GM19455 (cell line): ENCODE results near the gene ITFG1.
"Not testable (repeated sequence)": the region's sequence is repeated elsewhere in the genome, so short reads cannot be mapped to it uniquely, and the experiment has no call there.

ENCODE experiments used
- ATAC-seq: cut with Tn5 transposase; IDR thresholded peaks from one replicate; pipeline ENCODE4 v1.9.1; 2021; ENCODE audit not compliant: unreplicated experiment

ITFG1 gene

DNA sequence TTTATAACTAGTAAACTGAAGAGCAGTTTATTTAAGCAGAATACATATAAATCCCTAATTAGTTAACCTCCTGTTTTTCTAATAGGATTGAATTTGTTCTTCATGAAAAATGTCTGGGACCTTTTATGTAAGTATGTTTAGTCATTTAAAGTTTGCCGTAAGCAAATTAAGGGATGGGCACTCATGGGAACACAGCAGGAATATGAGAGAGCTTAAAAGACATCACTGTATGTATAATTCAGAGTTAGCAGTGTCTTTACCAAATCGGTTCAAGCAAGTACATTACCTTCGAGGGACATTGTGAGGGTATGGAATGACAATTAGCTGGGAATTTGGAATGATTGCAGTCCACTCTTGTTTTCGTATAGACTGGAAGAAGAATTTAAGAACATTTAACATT, 299.4 kb downstream of the ITFG1 start:
- ATAC-seq: no peak

- ATAC-seq: no peak
Measured at GRCh38 chr16:47160422-47160821, 300.4 kb downstream of the ITFG1 start.

- no peak for ATAC-seq
Measured at GRCh38 chr16:47158992-47159391, 301.9 kb downstream of the ITFG1 start.

DNA sequence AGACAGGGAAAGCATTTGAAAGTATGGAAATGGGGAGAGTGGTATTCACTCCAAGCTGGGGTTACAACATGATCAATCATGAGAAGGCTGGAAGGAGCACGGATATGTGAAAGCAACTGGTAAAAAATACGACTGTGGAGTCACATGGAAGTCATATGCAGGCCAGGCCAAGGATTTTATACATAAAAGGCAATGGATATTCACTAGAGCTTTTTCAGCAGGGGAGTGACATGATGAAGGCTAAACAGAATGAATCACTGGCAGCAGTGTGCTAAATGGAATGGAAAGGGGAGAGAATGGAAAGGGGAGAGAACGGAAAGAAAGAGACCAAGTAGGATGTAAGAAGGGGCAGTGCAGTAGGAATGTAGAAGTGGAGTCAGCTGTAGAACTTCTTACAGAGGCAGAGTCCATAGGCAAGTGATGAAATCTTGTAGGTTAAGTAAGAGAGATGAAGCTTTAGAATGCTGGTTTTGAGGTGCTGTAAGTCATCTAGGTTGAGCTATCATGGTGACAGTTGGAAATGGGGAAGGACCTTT, 304.1 kb downstream of the ITFG1 start:
- no peak for ATAC-seq

- not testable (repeated sequence) for ATAC-seq
Measured at GRCh38 chr16:47152501-47152900, 308.4 kb downstream of the ITFG1 start.

DNA sequence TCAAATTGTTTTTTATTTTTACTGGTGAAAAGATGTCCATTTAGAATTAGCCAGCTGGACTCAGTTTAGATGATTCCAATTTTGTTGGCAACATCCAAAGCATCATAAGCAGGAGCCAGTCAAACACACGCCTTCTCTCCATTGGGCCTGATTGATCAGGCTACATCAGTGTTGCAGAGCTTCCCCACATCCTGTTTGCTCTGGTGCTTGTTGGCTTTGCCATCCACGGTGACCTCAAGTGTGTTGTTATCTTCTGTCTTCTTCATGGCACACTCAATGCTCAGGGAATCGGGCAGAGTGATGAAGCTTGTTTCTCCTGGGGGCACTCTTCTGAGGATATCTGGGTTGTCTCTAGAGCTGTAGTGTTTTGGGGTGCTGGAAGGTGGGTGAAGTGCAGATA, 310.8 kb downstream of the ITFG1 start:
- no peak for ATAC-seq

- no peak for ATAC-seq
Measured at GRCh38 chr16:47144559-47144877, 316.3 kb downstream of the ITFG1 start.

GRCh38 chr16:47143677-47144558, 316.9 kb downstream of the ITFG1 start, which contains the start of gene NETO2:
Gene NETO2 (minus strand): TSS chr16:47143945. CDS start chr16:47143612, 333 bp downstream.
- peak; percentile 63 for ATAC-seq

GRCh38 chr16:47142821-47143676, 317.8 kb downstream of the ITFG1 start:
- ATAC-seq: peak; percentile 68

DNA sequence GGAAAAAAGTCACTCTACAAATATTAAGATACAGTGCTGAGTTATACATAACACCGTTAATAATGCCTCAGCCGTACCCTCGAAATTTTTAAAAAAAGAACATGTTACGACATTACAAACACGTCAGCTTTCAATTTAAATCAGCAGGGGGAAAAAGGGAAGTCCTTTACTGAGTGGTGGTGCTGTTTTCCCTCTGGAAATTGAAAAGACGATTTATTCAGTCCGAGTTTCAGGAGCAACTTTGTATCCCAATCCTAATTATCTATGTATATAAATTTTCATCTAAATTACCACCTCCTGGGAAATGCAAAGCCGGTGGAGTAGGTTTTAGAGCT, 318.4 kb downstream of the ITFG1 start:
- ATAC-seq: no peak

- peak; percentile 44 for ATAC-seq
Measured at GRCh38 chr16:47141773-47142485, 318.9 kb downstream of the ITFG1 start.

- ATAC-seq: no peak
Measured at GRCh38 chr16:47140686-47141085, 320.2 kb downstream of the ITFG1 start.

- no peak for ATAC-seq
Measured at GRCh38 chr16:47139561-47140185, 321.2 kb downstream of the ITFG1 start.

GRCh38 chr16:47137925-47138324, 322.9 kb downstream of the ITFG1 start:
- ATAC-seq: not testable (repeated sequence)

GRCh38 chr16:47136099-47136842, 324.6 kb downstream of the ITFG1 start:
- no peak for ATAC-seq

DNA sequence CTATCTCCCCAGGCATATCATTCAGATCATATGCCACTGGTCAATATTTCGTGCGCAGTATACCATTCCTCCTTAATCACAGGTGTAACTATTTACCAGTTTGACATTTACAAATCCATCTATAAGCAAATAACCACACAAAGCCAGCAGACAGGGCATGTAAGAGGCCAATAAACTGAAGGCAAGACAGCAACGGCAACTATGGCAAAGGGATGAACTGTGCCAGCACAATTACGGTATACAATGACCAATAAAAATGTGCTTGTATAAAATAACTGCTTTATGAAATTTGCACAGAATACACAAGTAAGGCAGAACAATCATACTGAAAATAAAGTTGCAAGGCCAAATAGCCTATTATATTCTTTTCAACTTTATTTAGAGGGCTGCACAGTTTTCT, 326.3 kb downstream of the ITFG1 start:
- no peak for ATAC-seq

DNA sequence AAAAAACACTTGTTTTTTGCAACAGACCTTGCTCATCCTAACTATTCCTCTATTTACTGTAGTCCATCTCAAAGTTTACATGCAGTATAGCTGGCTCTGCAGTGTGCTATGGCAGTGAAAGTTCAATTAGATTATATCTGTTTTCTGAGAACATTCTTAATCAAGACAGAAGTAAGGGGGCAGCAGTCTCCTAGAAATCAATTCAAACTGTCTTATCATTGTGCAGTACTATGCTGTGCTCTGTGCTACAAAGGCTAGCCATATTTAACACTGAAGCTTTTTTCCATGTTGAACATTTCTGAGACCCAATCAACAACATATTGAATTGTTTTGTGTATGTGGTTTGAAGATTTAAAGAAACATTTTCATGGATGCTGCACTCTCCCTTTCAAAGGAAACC, 328.6 kb downstream of the ITFG1 start:
- ATAC-seq: no peak

- no peak for ATAC-seq
Measured at GRCh38 chr16:47129755-47130435, 331.0 kb downstream of the ITFG1 start.

GRCh38 chr16:47127541-47127940, 333.3 kb downstream of the ITFG1 start:
- ATAC-seq: no peak
